ENCODE data around the gene ATIC.

GRCh38 chr2:215360596-215360995 is 48.7 kb downstream of the ATIC start:
- TF ChIP-seq POLR2AphosphoS5 (IDR thresholded peaks at IDR 0.05; ENCODE audit: low read depth, low read length) (no peak), POLR2A (IDR thresholded peaks at IDR 0.05; ENCODE audit: low read depth, low read length) (no peak)
